ENCODE measurements around the gene FANCG. TPM values are rescaled to one million over a fixed set of nuclear protein-coding genes. Genes with fewer than 3 reads are reported as not detected.
A peak's percentile ranks its signal among the peaks of the same experiment; 100 is the strongest.

FANCG gene
- total RNA-seq, 6 experiments from 2014 or later: 17.8 to 30.0 (median 28.3) TPM

DNA sequence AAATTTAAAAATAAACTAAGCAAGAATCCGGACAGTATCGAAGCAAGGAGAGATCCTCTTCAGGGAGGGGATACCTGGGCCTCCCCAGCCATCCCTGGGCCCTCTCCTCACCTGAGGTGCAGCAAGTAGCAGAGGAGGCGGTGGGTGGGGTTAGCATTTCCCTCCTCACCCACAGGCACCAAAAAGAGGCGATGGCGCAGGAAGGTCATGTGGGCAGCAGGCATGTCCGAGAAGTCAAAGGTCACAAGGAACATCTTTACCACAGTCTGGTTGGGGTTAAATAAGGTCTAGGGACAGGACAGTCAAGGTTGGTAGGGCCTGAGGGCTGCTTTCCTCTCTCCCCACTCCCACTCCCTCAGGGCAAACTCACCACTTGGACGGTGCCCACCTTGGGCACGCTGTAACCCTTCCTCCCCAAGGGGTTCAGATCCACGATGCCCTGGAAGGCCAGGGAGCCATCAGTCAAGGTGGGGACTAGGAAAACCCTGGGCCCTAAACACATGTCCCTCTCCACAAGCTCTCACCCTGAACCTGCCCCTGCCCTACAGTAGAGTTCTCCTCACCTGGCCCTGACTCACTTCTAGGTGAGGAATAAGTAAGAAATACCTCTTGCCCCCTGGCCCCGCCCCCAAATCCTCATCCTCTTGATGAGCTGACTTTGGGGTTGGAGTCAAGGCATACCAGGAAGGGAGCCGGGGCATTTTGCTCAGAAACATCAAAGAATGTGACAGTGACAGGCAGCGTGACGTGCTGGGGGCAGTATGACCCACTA, 26.0 kb upstream of the FANCG start:
- peaks cover 14% of the 10 kb centered on the region for H3K36me3 Mint-ChIP-seq (ENCODE audit: low read depth)
- peaks cover 10% of the 10 kb centered on the region for H3K27me3 Mint-ChIP-seq (ENCODE audit: insufficient read depth)
- H3K4me3 Mint-ChIP-seq: no peak overlapping the region
- H3K9me3 Mint-ChIP-seq: no peaks in the 10 kb centered on the region
- peaks cover 56% of the 10 kb centered on the region for H3K4me1 Mint-ChIP-seq (ENCODE audit: low read depth)
- peak overlapping the region; percentile 26; the same call in 1 of the 2 replicates for H3K27ac Mint-ChIP-seq
- TF ChIP-seq CTCF (IDR thresholded peaks at IDR 0.05): no peak
- no peak for DNase-seq

DNA sequence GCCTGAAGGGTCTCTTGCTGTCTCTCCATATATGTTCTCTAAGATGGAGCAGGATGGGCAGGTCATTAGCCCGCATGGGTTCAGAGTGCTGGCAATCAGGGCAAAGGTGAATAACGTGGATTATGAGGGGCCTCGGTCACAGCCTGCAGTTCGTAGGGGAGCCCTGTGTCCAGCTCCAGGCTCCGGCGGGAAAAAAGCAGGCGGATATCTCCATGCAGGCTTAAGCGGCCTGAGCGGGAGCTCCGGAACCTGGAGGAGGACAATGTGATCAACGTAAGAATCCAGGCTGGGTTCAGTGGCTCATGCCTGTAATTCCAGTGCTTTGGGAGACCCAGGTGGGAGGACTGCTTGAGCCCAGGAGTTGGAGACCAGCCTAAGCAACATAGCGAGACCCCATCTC, 25.4 kb upstream of the FANCG start:
- no peak for TF ChIP-seq CTCF (IDR thresholded peaks at IDR 0.05)
- H3K9me3 Mint-ChIP-seq: no peaks in the 10 kb centered on the region
- peaks cover 20% of the 10 kb centered on the region for H3K36me3 Mint-ChIP-seq (ENCODE audit: low read depth)
- H3K4me1 Mint-ChIP-seq (ENCODE audit: low read depth): peaks cover 50% of the 10 kb centered on the region
- no peak for DNase-seq
- peaks cover 8% of the 10 kb centered on the region for H3K27me3 Mint-ChIP-seq (ENCODE audit: insufficient read depth)
- peak overlapping the region; percentile 62 for H3K27ac Mint-ChIP-seq
- H3K4me3 Mint-ChIP-seq: no peak overlapping the region

DNA sequence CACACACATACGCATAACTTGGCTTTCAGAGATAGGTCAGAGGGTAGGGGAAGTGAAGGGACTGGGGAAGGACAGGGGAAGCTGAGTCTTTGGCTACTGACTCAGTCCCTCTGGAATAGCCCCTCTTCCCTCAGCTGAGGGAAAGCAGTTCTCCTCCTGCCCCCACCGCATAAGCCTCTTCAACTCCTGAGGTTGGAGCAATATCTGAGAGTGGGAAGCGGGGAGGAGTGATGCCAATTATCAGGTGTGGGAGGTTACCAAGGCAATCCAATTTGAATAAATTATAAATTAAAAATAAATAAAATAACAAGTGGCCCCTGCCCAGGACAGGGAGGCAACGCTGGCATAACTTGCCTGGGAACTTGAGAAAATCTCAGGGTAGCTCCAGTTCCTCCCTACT, 24.8 kb upstream of the FANCG start:
- peaks cover 24% of the 10 kb centered on the region for H3K36me3 Mint-ChIP-seq (ENCODE audit: low read depth)
- peaks cover 8% of the 10 kb centered on the region for H3K27me3 Mint-ChIP-seq (ENCODE audit: insufficient read depth)
- DNase-seq: no peak
- no peaks in the 10 kb centered on the region for H3K9me3 Mint-ChIP-seq
- no peak for TF ChIP-seq CTCF (IDR thresholded peaks at IDR 0.05)
- no peak overlapping the region for H3K4me3 Mint-ChIP-seq
- H3K27ac Mint-ChIP-seq: peak overlapping the region; percentile 100
- H3K4me1 Mint-ChIP-seq (ENCODE audit: low read depth): peaks cover 44% of the 10 kb centered on the region

DNA sequence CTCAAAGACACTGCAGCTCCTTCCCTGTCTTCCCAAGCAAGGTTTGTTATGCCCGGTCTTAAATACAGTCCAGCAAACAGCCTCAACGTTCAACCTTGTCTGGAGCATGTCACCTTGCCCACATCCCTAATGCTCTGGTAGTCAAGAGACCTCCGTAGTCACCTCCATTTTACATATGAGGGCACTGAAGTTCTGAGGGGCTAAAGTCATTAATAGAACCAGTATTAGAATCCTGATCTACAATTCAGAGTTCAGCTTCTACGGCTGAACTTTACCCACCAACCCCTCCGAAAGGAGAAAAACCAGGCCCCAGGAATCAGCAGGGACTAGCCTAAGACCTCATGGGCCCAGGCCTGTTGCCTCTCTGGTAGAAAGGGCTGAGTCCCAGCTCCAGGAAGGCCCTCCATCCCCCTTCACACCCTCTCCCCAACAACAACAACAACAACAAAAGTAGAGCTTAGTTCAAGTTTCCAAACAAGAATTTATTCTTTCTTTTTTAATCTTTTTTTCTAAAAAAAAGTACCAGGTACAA, 24.0 kb upstream of the FANCG start:
- no peak for DNase-seq
- peak overlapping the region; percentile 100 for H3K27ac Mint-ChIP-seq

More for the DNA sequence above, 24.0 kb upstream of the FANCG start:
- peak overlapping the region; percentile 98 for H3K4me3 Mint-ChIP-seq
- H3K36me3 Mint-ChIP-seq (ENCODE audit: low read depth): peaks cover 24% of the 10 kb centered on the region
- H3K9me3 Mint-ChIP-seq: no peaks in the 10 kb centered on the region
- no peak for TF ChIP-seq CTCF (IDR thresholded peaks at IDR 0.05)
- H3K4me1 Mint-ChIP-seq (ENCODE audit: low read depth): peaks cover 36% of the 10 kb centered on the region
- H3K27me3 Mint-ChIP-seq (ENCODE audit: insufficient read depth): peaks cover 8% of the 10 kb centered on the region
